Activated CD4-positive, CD25-positive, alpha-beta regulatory T cell treated with anti-CD3 and anti-CD28 coated beads, Interleukin-2, amount 50 U/mL, for 24 hours (primary cell): ENCODE results near the gene PTPRN2.
"Not testable (repeated sequence)": the region's sequence is repeated elsewhere in the genome, so short reads cannot be mapped to it uniquely, and the experiment has no call there.

Experiments used
- ATAC-seq, 2 donors: fragments of 150-1000 bp; cut with Tn5 transposase; one replicate each; pipeline ENCODE4 v1.10.0; 2021; ENCODE audit warnings: mild to moderate bottlenecking in 1 of 2, moderate library complexity in 1 of 2

The PTPRN2 gene

DNA sequence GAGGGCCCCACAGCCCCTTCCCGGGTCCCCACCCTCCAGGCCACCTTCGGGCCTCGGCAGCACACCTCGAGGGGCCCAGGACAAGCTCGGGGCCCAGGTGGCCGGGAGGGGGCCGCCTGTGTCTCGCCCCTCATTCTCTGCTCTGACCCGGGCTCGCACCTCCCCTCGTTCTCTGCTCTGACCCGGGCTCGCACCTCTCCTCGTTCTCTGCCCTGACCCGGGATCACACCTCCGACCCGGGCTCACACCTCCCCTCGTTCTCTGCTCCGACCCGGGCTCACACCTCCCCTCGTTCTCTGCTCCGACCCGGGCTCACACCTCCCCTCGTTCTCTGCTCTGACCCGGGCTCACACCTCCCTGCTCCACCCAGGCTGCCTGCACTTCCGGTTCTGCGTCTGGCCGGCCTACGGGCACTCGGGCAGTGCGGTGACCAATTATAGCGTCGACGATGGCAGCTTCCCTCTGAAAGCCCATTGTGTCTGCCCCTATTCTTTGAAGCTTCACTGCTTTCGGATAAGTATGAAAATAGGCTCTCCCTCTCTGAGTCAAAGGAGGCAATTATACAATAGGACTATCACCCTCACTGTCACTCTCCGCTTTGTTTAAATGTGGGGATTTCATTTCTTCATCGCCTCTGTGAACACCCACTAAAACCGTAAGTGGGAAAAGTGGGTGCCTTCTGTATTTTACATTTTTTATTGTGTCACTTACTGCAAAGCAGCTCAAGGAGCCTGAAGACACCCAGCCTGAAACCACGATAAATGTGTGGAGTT, 793.5 kb downstream of the PTPRN2 start:
- no peak for ATAC-seq

DNA sequence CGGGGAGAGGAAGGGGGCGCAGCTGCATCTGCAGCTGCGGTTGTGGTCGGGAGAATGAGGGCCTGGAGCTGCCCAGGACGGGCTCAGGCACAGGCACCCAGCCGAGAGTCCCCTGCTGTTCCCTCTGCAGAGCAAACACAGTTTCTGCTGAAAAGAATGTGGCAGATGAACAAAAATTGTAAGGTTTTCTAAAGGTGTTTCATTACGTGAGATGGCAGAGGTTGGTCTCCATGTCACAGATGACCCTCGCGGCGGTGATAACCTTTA, 794.6 kb downstream of the PTPRN2 start:
- ATAC-seq, result no peak

DNA sequence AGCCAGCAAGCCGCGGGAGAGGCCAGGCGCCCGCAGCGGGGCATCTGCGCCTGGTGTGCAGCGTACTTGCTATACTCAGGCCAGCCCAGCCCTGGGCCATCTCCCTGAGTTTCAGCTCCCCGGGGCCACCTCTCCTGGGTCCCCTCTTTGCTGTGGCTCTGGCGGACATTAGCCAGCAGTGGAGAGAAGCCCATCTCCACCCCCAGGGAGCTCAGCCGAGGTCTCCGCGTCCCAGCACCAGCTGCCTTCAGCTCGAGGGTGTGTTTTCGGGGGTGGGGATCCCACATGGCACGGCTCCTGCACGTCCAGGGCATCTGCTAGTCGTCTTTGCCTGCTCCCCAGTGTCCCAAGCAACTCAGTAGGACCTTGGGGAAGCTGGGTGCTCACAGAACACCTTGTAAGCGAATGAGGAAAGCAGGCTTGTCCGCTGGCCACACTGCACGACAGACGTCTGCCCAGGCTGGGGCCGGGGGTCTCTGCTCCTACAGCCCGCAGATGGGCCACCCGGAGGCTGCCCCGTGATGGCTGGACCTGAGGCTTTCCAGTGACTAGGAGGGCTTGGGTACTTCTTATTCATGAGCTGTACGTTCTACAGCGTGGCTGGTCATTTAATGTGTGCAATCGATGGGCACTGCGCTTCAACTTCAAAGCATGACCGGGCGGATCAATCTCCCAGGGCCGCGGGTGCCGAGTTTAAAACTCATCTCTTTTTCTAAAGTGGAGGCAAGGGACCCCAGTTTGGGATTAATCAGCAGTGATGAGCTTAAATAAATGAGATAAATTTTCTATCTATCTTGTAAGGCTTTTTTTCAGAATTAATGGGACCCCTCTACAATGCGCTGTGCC, 795.2 kb downstream of the PTPRN2 start:
- no peak for ATAC-seq

DNA sequence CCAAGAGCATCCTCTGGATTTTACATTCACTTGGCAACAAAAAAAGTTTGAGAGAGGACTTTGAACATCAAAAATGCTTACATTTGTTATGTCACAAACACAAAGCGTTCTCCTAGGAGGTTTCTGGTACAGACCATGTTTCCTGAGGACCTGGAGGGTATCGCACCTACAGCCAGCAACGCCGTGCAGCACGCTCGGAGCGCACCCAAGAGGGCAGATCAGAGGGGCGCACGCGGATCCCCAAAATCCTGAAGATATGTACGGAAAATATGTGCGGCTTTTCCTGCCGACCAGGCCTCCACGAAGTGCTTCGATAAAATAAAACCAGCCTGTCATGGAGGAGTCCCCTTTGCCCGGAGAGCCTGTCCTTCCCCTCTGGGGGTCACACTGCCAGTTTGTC, 796.0 kb downstream of the PTPRN2 start:
- no peak for ATAC-seq

DNA sequence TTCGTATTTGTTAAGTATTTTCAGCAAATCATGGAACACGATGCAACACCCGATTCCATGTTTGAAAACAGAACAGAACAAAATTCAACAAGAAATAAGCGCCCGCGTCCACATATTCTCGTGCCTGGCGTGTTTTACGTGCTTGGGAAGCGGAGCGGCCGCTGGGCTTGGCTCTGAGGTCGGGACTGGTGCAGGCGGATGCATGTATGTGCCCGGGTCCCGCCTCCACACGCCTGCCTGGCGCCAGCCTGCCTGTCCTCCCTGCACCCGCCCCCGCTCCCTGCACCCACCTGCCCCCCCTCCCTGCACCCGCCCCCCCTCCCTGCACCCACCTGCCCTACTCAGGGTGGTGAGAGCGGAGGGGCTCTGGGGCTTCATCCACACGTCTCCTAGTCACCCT, 796.4 kb downstream of the PTPRN2 start:
- no peak for ATAC-seq

DNA sequence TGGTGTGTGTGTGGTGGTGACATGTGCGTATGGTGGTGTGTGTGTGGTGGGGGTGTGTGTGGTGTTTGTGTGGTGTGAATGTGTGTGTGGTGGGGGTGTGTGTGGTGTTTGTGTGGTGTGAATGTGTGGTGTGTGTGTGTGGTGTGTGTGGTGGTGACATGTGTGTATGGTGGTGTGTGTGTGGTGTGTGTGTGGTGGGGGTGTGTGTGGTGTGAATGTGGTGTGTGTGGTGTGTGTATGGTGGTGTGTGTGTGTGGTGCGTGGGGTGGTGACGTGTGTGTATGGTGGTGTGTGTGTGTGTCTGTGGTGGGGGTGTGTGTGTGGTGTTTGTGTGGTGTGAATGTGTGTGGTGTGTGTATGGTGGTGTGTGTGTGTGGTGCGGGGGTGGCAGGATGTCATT, 797.7 kb downstream of the PTPRN2 start:
- no peak for ATAC-seq

DNA sequence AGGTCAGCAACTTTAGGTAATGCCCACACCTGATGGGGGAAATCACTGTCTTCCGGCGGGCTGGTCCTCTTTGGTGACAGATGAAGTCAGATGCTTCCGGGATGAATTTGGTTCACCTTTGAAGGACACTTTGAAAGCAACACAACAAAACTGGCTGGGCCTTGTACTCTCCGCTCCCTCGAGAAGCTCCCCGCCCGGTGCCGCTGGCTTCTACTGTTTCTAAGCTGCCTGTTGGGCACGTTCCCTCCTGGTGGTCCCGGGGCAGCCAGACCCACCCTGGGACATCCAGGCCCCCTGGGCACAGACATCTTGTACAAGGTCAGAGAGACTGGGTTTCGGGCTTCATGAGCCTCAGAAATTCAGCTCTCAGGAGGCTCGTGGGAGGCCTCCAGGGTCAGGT, 798.5 kb downstream of the PTPRN2 start:
- ATAC-seq, result no peak

DNA sequence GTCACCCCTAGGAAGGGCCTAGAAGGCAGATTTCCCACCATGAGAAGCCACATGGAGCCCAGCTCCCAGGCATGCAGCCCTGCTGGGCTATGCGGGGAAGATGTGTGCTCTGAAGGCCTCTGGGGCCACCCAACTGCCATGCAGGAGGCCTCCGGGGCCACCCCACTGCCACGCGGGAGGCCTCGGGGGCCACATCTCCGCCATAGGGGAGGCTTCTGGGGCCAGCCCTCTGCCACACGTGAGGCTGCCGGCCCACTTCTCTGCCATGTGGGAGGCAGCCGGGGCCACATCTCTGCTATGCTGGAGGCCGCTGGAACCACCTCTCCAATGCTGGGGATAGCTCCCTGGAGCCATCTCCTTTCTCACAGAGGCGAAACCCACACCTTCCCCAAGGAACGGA, 799.0 kb downstream of the PTPRN2 start:
- no peak for ATAC-seq

DNA sequence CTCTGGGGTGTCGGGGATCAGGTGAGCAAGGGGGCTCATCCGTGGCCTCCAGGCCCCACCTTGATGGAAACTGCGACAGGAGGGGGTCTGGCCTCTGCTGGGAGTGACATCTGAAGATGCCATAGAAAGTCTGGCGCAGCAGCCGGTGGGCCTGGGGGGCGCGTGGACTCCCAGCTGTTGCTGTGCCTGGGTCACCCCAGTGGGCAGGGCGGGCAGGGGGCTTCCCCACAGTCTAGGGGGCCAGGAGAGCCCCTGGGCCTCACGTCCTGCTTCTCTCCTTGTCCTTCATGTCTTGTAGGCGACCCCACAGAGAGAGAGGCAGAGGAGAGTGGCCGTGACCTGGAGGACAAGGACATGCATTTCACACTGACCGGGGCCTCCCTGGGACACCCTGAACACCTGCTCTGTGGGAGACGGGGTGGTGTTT, 800.3 kb downstream of the PTPRN2 start:
- no peak for ATAC-seq

DNA sequence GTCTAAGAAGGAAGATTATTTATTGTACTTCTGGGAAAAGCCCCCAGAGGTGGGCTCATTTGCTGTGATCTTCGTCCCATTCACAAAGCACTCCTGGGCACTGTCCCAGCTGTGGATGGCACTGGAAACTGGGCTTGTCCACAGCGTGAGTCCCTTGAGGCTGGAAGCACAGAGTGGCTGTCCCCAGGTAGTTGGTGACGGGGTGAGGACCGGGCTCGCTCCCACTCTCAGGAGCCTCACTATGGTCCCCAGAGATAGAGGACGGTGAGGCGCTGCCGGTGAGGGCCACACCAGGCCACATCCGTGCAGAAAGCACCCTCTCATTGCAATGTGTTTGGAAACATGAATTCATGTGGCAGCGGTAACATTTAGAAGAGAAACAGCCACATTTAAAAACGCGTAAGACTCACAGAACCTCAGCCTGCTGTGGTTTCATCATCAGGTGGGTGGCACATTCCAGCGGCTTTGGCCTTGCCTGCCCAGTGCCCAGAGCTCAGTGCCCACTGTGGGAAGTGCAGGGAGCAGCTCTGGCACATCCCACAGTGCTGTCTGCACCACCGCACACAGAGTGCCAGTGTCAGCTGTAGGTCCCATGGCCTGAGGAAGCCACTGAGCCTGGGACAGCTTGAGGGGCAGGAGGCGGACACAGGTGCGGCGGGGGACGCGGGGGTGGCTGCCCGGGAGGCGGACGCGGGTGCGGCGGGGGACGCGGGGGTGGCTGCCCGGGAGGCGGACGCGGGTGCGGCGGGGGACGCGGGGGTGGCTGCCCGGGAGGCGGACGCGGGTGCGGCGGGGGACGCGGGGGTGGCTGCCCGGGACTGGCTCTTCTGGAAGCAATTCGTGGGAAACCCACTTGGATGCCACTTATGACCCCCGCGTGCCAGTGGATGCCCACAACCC, 801.0 kb downstream of the PTPRN2 start:
- no peak for ATAC-seq

DNA sequence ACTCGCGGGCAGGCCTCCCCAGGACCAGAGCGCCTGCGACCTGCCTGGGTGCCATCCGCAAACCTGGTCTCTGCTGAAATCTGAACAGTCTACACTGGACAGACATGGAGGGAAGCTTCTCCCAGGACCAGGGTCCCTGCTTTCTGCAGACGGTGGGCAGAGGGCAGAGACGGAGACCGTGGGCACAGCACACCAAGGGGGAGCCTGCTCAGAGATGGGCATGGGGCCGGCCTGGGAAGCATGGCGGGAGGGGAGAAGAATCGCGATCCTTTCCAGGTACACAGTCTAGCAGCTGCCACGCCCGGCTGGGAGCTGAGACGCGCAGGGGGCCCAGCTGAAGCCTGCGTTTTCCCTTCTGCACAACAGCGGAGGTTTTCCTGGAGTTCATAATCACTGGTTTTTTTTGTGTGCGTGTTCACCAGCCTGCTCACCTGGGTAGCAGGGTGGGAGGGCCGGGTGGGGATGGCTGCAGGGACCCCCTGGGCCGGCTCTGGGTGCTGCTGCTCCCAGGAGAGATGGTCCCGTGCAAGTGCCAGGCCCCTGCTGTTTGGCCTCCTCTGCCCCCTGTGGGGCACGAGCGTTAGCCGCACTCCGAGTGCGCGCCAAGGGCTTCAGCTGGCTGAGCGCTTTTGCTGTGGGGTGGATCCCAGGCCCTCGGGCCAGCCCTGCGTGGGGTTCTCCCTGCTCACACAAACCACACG, 802.0 kb downstream of the PTPRN2 start:
- ATAC-seq, result no peak

DNA sequence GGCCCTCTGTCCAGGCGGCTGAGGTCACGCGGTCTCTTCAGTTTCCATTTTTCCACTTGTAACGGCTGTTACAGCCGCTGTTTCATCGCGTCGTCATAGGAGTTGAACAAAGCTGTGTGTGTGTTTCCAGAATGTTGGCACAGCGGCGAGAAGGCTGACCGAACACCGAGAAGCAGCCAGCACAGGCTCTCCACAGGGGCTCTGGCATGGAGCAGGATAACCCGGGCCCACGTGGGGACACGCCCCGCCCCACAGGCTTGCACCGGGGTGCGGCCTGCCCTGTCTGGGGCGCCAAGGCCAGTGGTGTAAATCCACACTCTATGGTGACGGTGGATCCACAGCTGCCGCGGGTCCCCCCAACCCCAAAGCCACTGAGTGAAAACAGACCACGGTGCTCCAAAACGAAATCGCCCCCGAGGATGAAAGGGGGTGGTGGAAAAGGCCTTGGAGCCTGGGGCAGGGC, 802.6 kb downstream of the PTPRN2 start:
- ATAC-seq, result no peak

DNA sequence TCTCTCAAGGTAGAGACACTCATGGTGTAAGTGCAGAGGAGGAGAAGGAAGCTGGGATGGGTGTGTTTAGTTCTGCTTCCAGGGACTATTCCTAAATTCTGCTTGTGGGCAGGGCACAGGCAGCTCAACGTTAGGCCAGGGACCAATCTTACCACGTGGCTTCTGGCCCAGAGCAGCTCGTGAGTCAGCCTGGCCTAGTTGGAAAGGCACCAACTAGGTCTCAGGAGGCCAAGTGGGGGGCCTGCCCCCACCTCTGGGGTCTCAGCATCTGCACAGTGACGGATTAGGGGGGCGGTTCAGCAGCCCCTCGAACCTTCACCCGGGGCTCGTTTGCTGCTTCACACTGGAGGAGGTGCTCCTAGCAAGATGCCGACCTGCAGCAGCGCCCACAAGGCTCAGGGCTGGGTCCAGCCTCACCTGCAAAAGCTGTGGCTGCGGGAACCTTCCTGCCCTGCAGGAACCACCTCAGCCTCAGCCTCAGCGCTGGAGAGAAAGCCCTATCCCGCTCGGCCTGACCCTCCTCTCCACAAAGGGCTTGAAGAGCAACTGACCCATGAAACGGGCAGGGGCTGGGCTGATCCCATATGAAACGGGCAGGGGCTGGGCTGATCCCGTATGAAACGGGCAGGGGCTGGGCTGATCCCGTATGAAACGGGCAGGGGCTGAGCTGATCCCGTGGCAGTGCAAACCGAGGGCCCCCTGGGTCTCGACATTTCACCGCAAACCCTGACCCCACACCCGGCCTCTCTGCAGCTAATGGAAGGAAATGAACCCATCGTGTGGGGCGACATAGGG, 803.4 kb downstream of the PTPRN2 start:
- ATAC-seq, result no peak

DNA sequence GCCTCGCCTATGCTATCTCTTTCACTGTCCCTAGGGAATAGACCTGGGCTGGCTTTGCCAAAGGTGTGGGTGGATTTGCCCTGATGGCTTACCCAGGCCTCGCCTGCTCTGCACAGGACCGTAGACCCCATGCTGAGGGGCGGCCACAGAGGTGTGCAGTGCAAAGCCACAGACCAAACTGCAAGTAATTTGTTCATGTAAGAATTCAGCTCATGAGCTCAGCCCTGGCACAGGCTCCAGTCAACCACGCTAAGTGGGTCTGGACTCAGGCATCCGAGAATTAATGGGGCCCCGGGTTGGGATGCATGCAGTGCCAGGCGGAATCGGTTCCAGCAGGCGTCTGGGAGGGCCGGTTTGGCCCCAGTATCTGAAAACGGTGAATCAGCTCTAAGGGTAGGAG, 805.6 kb downstream of the PTPRN2 start:
- ATAC-seq, result no peak

DNA sequence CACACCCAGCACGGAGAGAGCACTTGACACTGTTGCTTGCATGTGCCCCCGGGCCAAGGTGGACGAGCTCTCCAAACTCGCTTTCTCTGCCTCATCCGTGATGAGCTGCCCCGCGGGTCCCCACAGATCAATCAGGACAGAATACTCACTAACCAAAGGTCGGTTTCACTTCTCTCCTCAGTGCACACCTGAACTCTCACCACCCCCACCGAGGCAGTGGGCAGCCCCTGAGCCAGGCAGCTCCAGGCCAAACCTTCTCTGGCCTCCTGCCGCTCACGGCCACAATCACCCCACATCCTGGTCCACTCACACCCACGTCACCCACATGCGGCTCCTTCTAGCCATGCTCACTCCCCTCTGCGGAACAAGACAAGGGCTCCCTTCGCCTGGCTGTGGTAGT, 806.9 kb downstream of the PTPRN2 start:
- no peak for ATAC-seq

DNA sequence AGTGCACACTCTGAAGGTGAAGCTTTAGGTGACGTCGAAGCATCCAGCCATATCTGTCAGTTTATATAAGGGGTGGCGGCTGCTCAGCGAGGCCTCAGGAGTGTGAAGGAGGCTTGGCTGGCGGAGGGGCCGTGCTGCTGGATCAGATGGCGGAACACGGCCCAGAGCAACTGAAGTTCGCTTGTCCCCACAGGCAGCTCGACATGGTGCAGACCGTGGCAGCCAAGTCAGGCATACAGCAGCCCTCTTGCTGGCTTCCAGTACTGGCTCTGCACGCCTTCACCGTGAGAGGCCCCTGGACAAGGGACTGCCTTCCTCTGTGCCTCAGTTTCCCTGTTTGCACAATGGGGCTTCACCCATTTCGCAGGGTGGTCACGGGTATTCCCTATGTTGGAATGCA, 807.3 kb downstream of the PTPRN2 start:
- ATAC-seq, result no peak

DNA sequence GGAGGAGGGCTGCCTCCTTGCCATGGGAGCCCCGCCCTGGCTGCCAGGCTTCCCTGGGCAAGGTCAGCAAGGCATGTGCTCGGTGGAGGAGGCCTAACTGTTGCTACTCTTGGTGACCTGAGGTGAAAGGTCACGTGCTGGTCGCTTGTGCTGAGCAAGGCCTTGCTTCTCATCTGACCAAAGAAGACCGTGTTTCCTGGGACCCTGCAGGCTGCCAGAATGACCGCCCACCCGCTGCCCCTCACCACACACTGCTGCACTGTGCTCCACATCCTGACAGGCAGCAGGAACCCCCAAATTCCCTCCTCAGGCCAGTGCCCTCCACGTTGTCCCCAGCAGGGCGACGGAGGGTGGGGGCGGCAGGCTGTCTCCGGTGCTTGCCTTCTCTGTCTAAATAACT, 808.4 kb downstream of the PTPRN2 start:
- ATAC-seq, result no peak

DNA sequence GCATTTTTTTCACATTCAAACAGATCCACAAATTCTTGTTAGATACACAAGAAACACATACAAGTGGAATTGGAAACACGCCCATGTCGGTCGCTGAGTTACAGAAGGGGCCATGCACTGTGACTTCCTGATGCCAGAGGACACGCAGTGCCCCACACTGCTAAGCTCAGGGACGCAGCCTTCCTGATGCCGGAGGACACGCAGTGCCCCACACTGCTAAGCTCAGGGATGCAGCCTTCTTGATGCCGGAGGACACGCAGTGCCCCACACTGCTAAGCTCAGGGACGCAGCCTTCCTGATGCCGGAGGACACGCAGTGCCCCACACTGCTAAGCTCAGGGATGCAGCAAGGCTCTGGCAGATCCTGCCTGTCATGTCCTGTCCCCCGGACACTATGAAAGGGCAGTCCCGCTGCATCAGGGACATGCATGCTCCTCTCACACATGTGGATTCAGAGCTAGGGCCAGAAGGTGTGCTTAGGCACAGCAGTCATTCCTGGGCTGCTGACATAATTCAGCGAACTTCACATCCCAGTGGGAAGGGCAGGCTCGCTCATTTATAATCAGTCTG, 810.3 kb downstream of the PTPRN2 start:
- ATAC-seq, result not testable (repeated sequence)

DNA sequence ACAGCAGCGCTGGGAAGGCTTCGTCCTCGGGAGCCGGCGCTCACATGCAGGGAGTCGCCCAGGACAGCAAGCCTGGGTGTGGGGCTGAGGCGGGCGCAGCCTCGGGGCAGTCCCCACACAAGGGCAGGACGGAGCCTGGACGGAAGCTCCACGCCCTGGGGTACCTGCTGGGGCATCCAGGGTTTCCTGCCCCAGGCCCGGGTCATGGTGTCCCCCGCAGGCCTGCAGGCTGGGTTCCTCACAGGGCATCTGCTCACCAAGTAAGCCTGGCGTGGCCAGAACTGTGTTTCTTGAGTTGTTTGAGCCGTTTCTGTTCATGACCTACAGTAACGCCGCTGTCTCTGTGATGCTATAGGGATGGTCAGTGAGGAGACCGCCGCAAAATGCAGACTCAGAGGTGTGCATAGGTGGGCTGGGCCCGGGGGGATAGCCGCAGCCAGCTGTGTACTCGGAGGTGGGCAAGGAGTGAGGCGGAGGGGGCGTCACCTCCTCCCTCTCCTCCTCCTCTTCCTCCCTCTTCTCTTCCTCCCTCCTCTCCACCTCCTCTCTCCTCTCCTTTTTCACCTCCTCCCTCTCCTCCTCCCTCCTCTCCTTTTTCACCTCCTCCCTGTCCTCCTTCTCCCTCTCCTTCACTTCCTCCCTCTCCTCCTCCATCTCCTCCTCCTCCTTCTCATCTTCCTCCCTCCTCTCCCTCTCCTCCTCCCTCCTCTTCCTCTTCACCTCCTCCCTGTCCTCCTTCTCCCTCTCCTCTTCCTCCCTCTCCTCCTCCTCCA, 811.9 kb downstream of the PTPRN2 start:
- ATAC-seq, result no peak

DNA sequence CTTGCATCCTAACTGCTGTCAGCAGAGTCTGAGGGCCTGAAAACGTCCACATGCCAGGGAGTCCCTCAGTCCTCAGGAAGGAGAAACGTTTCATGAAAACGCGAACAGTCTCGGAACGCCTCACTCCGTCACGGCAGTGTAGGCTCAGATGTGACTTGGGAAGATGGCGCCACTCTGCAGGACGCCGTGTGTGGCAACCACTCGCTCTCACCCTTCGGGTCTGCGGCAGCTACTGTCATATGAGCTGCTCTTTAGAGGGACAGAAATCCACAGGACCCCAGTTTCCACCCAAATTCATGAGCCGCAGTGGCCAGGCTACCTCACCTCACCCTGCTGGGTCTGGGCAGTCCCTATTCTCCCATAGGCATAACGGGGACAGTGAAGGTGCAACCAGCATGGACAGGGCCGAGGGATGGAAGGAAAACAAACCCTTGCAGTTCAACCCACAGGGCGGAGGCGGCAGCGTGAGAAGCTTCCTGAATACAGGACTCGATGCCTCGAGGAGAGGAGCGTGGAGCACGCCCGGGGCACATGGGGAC, 812.5 kb downstream of the PTPRN2 start:
- no peak for ATAC-seq
